GM23248 (cell line): Measurements from ENCODE around the gene CASTOR1.

Experiments
- EZH2 ChIP-seq: fragments of 200-600 bp; sonication (generic); IDR thresholded peaks from 2 replicates; pipeline ENCODE4 v1.6.1; 2018; ENCODE audit warnings: antibody characterized with exemption, mild to moderate bottlenecking; ENCODE audit not compliant: insufficient read depth, poor library complexity, severe bottlenecking
- EZH2phosphoT487 ChIP-seq: fragments of 200-600 bp; sonication (generic); IDR thresholded peaks from 2 replicates; pipeline ENCODE4 v1.6.1; 2018; ENCODE audit warnings: antibody characterized with exemption, moderate library complexity, mild to moderate bottlenecking, low read depth; ENCODE audit not compliant: insufficient read depth

- TF ChIP-seq EZH2 (no peak), EZH2phosphoT487 (no peak)
These were observed 36.0 kb downstream of the CASTOR1 start for GRCh38 chr22:30253205-30253852.
